Activated CD8-positive, alpha-beta memory T cell treated with anti-CD3 and anti-CD28 coated beads for 4 hours (primary cell): Measurements from ENCODE around the gene SUGCT.

Experiments used
- DNase-seq, 2 donors: peaks; one replicate each; pipeline ENCODE4 v3.0.0-alpha.2; 2020; ENCODE audit warnings: low read depth in 2 of 2

Gene SUGCT

GRCh38 chr7:40870108-40870507 lies 735.3 kb downstream of the SUGCT start:
- no peak for DNase-seq

- DNase-seq, result no peak
Observed at GRCh38 chr7:40873248-40873647, 738.4 kb downstream of the SUGCT start.

GRCh38 chr7:40874756-40875155 lies 740.0 kb downstream of the SUGCT start:
- DNase-seq, result no peak

GRCh38 chr7:40876601-40877000 lies 741.8 kb downstream of the SUGCT start:
- DNase-seq, result no peak

GRCh38 chr7:40879941-40880543 lies 745.2 kb downstream of the SUGCT start:
- no peak for DNase-seq

- DNase-seq, result no peak
Observed at GRCh38 chr7:40880581-40880980, 745.8 kb downstream of the SUGCT start.

- no peak for DNase-seq
Observed at GRCh38 chr7:40881405-40881926, 746.7 kb downstream of the SUGCT start.

GRCh38 chr7:40882071-40882658 lies 747.4 kb downstream of the SUGCT start:
- no peak for DNase-seq

GRCh38 chr7:40883826-40884225 lies 749.0 kb downstream of the SUGCT start:
- no peak for DNase-seq

- DNase-seq, result no peak
Observed at GRCh38 chr7:40884241-40884640, 749.4 kb downstream of the SUGCT start.

GRCh38 chr7:40885503-40885902 lies 750.7 kb downstream of the SUGCT start:
- no peak for DNase-seq

- no peak for DNase-seq
Observed at GRCh38 chr7:40887099-40887498, 752.3 kb downstream of the SUGCT start.

GRCh38 chr7:40888499-40888898 lies 753.7 kb downstream of the SUGCT start:
- DNase-seq, result no peak

GRCh38 chr7:40889099-40889498 lies 754.3 kb downstream of the SUGCT start:
- no peak for DNase-seq

- no peak for DNase-seq
Observed at GRCh38 chr7:40889539-40889938, 754.7 kb downstream of the SUGCT start.

GRCh38 chr7:40890088-40890692 lies 755.4 kb downstream of the SUGCT start:
- no peak for DNase-seq

- DNase-seq, result no peak
Observed at GRCh38 chr7:40891232-40891631, 756.4 kb downstream of the SUGCT start.

GRCh38 chr7:40899151-40899550 lies 764.3 kb downstream of the SUGCT start:
- no peak for DNase-seq

- no peak for DNase-seq
Observed at GRCh38 chr7:40899636-40900507, 765.1 kb downstream of the SUGCT start.

GRCh38 chr7:40903872-40904271 lies 769.1 kb downstream of the SUGCT start:
- no peak for DNase-seq

GRCh38 chr7:40907286-40907685 lies 772.5 kb downstream of the SUGCT start:
- no peak for DNase-seq

GRCh38 chr7:40909346-40909980 lies 774.7 kb downstream of the SUGCT start:
- no peak for DNase-seq
